Naive thymus-derived CD8-positive, alpha-beta T cell (primary cell): ENCODE measurements around the gene RBM33. TPM values are rescaled to one million over a fixed set of nuclear protein-coding genes. Genes with fewer than 3 reads are reported as not detected.

Experiments
- ATAC-seq, 2 donors: fragments of 150-1000 bp; cut with Tn5 transposase in 1 of 2; sonication (Bioruptor Pico), chemical (Tn5 transposase) in 1 of 2; 1 replicate in 1 of 2; 2 replicates in 1 of 2; pipeline ENCODE4 v1.10.0; 2021; ENCODE audit warnings: mild to moderate bottlenecking in 2 of 2, moderate library complexity in 2 of 2
- POLR2A ChIA-PET: fragments of 350-600 bp; sonication (Branson Sonifier 250); formaldehyde crosslinking; loops from one replicate; lab custom pipeline; 2021; ENCODE audit warnings: antibody characterized with exemption; lab: Charles Lee
- DNase-seq, 10 donors: peaks; one replicate each; pipeline versions ENCODE4 v3.0.0 to v3.0.0-alpha.2; 2020 to 2022
- H3K27ac Mint-ChIP-seq, 10 donors: one replicate each; pipeline ENCODE4 v1.8.0; 2020 to 2022; ENCODE audit warnings: mild to moderate bottlenecking in 10 of 10, mixed read lengths in 10 of 10, moderate library complexity in 4 of 10, inconsistent platforms in 1 of 10
- H3K27me3 Mint-ChIP-seq, 5 donors: one replicate each; pipeline ENCODE4 v1.8.0; 2021 to 2022; ENCODE audit warnings: mixed read lengths in 5 of 5
- H3K36me3 Mint-ChIP-seq, 3 donors: one replicate each; pipeline ENCODE4 v1.8.0; 2020 to 2022; ENCODE audit warnings: mixed read lengths in 3 of 3, mild to moderate bottlenecking in 2 of 3, inconsistent platforms in 1 of 3
- H3K4me1 Mint-ChIP-seq, 4 donors: one replicate each; pipeline ENCODE4 v1.8.0; 2021 to 2022; ENCODE audit warnings: mixed read lengths in 4 of 4
- H3K4me3 Mint-ChIP-seq, 10 donors: one replicate each; pipeline ENCODE4 v1.8.0; 2020 to 2022; ENCODE audit warnings: mild to moderate bottlenecking in 10 of 10, mixed read lengths in 10 of 10, moderate library complexity in 6 of 10, inconsistent platforms in 1 of 10
- H3K9me3 Mint-ChIP-seq, 9 donors: one replicate each; pipeline ENCODE4 v1.8.0; 2020 to 2022; ENCODE audit warnings: mixed read lengths in 9 of 9, mild to moderate bottlenecking in 3 of 9, inconsistent platforms in 1 of 9, moderate library complexity in 1 of 9
- polyA plus RNA-seq, 3 donors: library from polyadenylated mRNA; unstranded; fragments of 300-500 nt; fragmentation: Illumina TruSeq; gene quantifications; one replicate each; pipeline ENCODE4 v1.2.3, GENCODE V29; 2021
- total RNA-seq, 8 experiments: library from RNA in 2 of 8; stranded (reverse) in 2 of 8; gene quantifications; one replicate each; pipeline ENCODE4 v1.2.3 and lab custom pipeline; 2021 to 2026

The RBM33 gene
- total and polyA plus RNA-seq, 5 experiments from 2014 or later, result 35.3 to 173 (median 65.3) TPM

GRCh38 chr7:155732286-155732685, 87.8 kb downstream of the RBM33 start:
- POLR2A ChIA-PET, result interaction anchor here (0.9 kb wide), 1 partner anchor 1161 kb away, joined by 3 read pairs; the partner anchor contains the start of gene LMBR1
- Mint-ChIP-seq H3K9me3 (no peaks in the 10 kb centered on the region), H3K27ac (peak overlapping the region in 6 of 10 donors; percentile 0 to 84 (median 71)), H3K36me3 (peaks cover 0 to 49% (median 3%) of the 10 kb centered on the region in 3 donors), H3K4me1 (peaks cover 33 to 67% (median 62%) of the 10 kb centered on the region in 4 donors), H3K27me3 (no peaks in the 10 kb centered on the region), H3K4me3 (peak overlapping the region in 2 of 10 donors; percentile 2 to 52)
- ATAC-seq, result no peak
- DNase-seq, result no peak

- Mint-ChIP-seq H3K4me1 (peaks cover 35 to 68% (median 65%) of the 10 kb centered on the region in 4 donors), H3K4me3 (peak overlapping the region in 7 of 10 donors; percentile 15 to 46 (median 25)), H3K27me3 (no peaks in the 10 kb centered on the region), H3K27ac (peak overlapping the region; percentile 1 to 87 (median 72)), H3K36me3 (peaks cover 0 to 51% (median 5%) of the 10 kb centered on the region in 3 donors), H3K9me3 (no peaks in the 10 kb centered on the region)
- POLR2A ChIA-PET, result no interaction called here
- ATAC-seq (peak; percentile 76 to 80), DNase-seq (peak in 4 of 10 donors; percentile 6 to 37 (median 26))
Measured at GRCh38 chr7:155733582-155734444, 89.4 kb downstream of the RBM33 start.

GRCh38 chr7:155734445-155734809, 90.0 kb downstream of the RBM33 start:
- peak overlapping the region in 4 of 10 donors; percentile 1 to 87 (median 76) for H3K27ac Mint-ChIP-seq
- H3K4me3 Mint-ChIP-seq, result peak overlapping the region in 2 of 10 donors; percentile 20 to 24
- H3K27me3 Mint-ChIP-seq, result no peaks in the 10 kb centered on the region
- no peak for DNase-seq
- H3K4me1 Mint-ChIP-seq, result peaks cover 38 to 74% (median 68%) of the 10 kb centered on the region in 4 donors
- peaks cover 0 to 51% (median 5%) of the 10 kb centered on the region in 3 donors for H3K36me3 Mint-ChIP-seq
- POLR2A ChIA-PET, result no interaction called here
- ATAC-seq, result no peak
- H3K9me3 Mint-ChIP-seq, result no peaks in the 10 kb centered on the region

GRCh38 chr7:155735442-155736115, 91.1 kb downstream of the RBM33 start:
- no peak overlapping the region for H3K4me3 Mint-ChIP-seq
- POLR2A ChIA-PET, result no interaction called here
- H3K27me3 Mint-ChIP-seq, result no peaks in the 10 kb centered on the region
- ATAC-seq, result no peak
- H3K27ac Mint-ChIP-seq, result peak overlapping the region in 9 of 10 donors; percentile 1 to 87 (median 42)
- H3K4me1 Mint-ChIP-seq, result peaks cover 37 to 74% (median 73%) of the 10 kb centered on the region in 4 donors
- no peak for DNase-seq
- no peaks in the 10 kb centered on the region for H3K9me3 Mint-ChIP-seq
- peaks cover 0 to 50% (median 8%) of the 10 kb centered on the region in 3 donors for H3K36me3 Mint-ChIP-seq

- no peak overlapping the region for H3K4me3 Mint-ChIP-seq
- H3K9me3 Mint-ChIP-seq, result no peaks in the 10 kb centered on the region
- POLR2A ChIA-PET, result no interaction called here
- DNase-seq (no peak), ATAC-seq (no peak)
- H3K27ac Mint-ChIP-seq, result peak overlapping the region in 8 of 10 donors; percentile 28 to 81 (median 56)
- peaks cover 28 to 63% (median 57%) of the 10 kb centered on the region in 4 donors for H3K4me1 Mint-ChIP-seq
- H3K27me3 Mint-ChIP-seq, result no peaks in the 10 kb centered on the region
- peaks cover 0 to 55% (median 17%) of the 10 kb centered on the region in 3 donors for H3K36me3 Mint-ChIP-seq
Measured at GRCh38 chr7:155737590-155737989, 93.1 kb downstream of the RBM33 start.

GRCh38 chr7:155738104-155738503, 93.6 kb downstream of the RBM33 start:
- H3K27me3 Mint-ChIP-seq, result no peaks in the 10 kb centered on the region
- H3K9me3 Mint-ChIP-seq, result no peaks in the 10 kb centered on the region
- DNase-seq (no peak), ATAC-seq (no peak)
- H3K4me1 Mint-ChIP-seq, result peaks cover 24 to 58% (median 51%) of the 10 kb centered on the region in 4 donors
- POLR2A ChIA-PET, result no interaction called here
- no peak overlapping the region for H3K4me3 Mint-ChIP-seq
- H3K36me3 Mint-ChIP-seq, result peaks cover 0 to 60% (median 21%) of the 10 kb centered on the region in 3 donors
- H3K27ac Mint-ChIP-seq, result peak overlapping the region in 7 of 10 donors; percentile 18 to 82 (median 72)

GRCh38 chr7:155738652-155739537, 94.4 kb downstream of the RBM33 start:
- Mint-ChIP-seq H3K4me1 (peaks cover 18 to 53% (median 44%) of the 10 kb centered on the region in 4 donors), H3K27me3 (no peaks in the 10 kb centered on the region), H3K36me3 (peaks cover 0 to 68% (median 27%) of the 10 kb centered on the region in 3 donors), H3K4me3 (peak overlapping the region; percentile 32 to 84 (median 60)), H3K9me3 (no peaks in the 10 kb centered on the region), H3K27ac (peak overlapping the region; percentile 64 to 98 (median 85))
- ATAC-seq (peak; percentile 94 to 98), DNase-seq (peak; percentile 32 to 86 (median 68))
- POLR2A ChIA-PET, result interaction anchor here (0.6 to 1.3 kb wide), 3 partner anchors 28 to 95 kb away, joined by 3 to 5 read pairs (median 4); partner anchors contain the start of gene RBM33

- peak; percentile 57 to 65 for ATAC-seq
- H3K9me3 Mint-ChIP-seq, result no peaks in the 10 kb centered on the region
- POLR2A ChIA-PET, result interaction anchor here (1.3 kb wide), 1 partner anchor 95 kb away, joined by 5 read pairs; the partner anchor contains the start of gene RBM33
- DNase-seq, result peak in 5 of 10 donors; percentile 9 to 31 (median 21)
- peaks cover 0 to 74% (median 28%) of the 10 kb centered on the region in 3 donors for H3K36me3 Mint-ChIP-seq
- H3K27me3 Mint-ChIP-seq, result no peaks in the 10 kb centered on the region
- peak overlapping the region; percentile 59 to 98 (median 87) for H3K27ac Mint-ChIP-seq
- H3K4me1 Mint-ChIP-seq, result peaks cover 16 to 45% (median 36%) of the 10 kb centered on the region in 4 donors
- H3K4me3 Mint-ChIP-seq, result peak overlapping the region; percentile 46 to 84 (median 70)
Measured at GRCh38 chr7:155739538-155740143, 95.2 kb downstream of the RBM33 start.

GRCh38 chr7:155741082-155741481, 96.6 kb downstream of the RBM33 start:
- peak overlapping the region in 2 of 10 donors; percentile 43 to 60 for H3K27ac Mint-ChIP-seq
- no peaks in the 10 kb centered on the region for H3K9me3 Mint-ChIP-seq
- no peaks in the 10 kb centered on the region for H3K27me3 Mint-ChIP-seq
- no peak overlapping the region for H3K4me3 Mint-ChIP-seq
- POLR2A ChIA-PET, result no interaction called here
- DNase-seq (no peak), ATAC-seq (no peak)
- peaks cover 0 to 83% (median 41%) of the 10 kb centered on the region in 3 donors for H3K36me3 Mint-ChIP-seq
- peaks cover 15 to 52% (median 29%) of the 10 kb centered on the region in 4 donors for H3K4me1 Mint-ChIP-seq

- Mint-ChIP-seq H3K4me1 (peaks cover 15 to 56% (median 30%) of the 10 kb centered on the region in 4 donors), H3K27me3 (no peaks in the 10 kb centered on the region), H3K36me3 (peaks cover 0 to 90% (median 45%) of the 10 kb centered on the region in 3 donors), H3K27ac (peak overlapping the region in 1 of 10 donors; percentile 65), H3K4me3 (peak overlapping the region in 1 of 10 donors; percentile 2), H3K9me3 (no peaks in the 10 kb centered on the region)
- POLR2A ChIA-PET, result no interaction called here
- no peak for DNase-seq
- no peak for ATAC-seq
Measured at GRCh38 chr7:155741805-155742204, 97.3 kb downstream of the RBM33 start.

GRCh38 chr7:155743177-155743576, 98.7 kb downstream of the RBM33 start:
- DNase-seq (no peak), ATAC-seq (no peak)
- Mint-ChIP-seq H3K4me3 (no peak overlapping the region), H3K4me1 (peaks cover 13 to 56% (median 34%) of the 10 kb centered on the region in 4 donors), H3K9me3 (no peaks in the 10 kb centered on the region), H3K27me3 (no peaks in the 10 kb centered on the region), H3K27ac (no peak overlapping the region), H3K36me3 (peaks cover 0 to 90% (median 41%) of the 10 kb centered on the region in 3 donors)
- POLR2A ChIA-PET, result no interaction called here
